Endodermal cell (in vitro differentiated cells): ENCODE data around the gene OBP2B. TPM values are rescaled to one million over a fixed set of nuclear protein-coding genes. Genes with fewer than 3 reads are reported as not detected.

Source experiments
- DNase-seq: peaks from one replicate; pipeline ENCODE4 v3.0.0-alpha.2; 2017
- H3K27ac ChIP-seq: 2 replicates; pipeline ENCODE4 v1.5.1; 2013; ENCODE audit warnings: mild to moderate bottlenecking, low read depth, low read length, moderate library complexity
- H3K27me3 ChIP-seq: 2 replicates; pipeline ENCODE4 v1.6.1; 2013; ENCODE audit warnings: mild to moderate bottlenecking, low read length, moderate library complexity; ENCODE audit not compliant: insufficient read depth, control insufficient read depth, poor library complexity, severe bottlenecking
- H3K36me3 ChIP-seq: 2 replicates; pipeline ENCODE4 v1.7.0; 2013; ENCODE audit warnings: mild to moderate bottlenecking, low read length, moderate library complexity; ENCODE audit not compliant: control insufficient read depth, insufficient read depth
- H3K4me1 ChIP-seq: one replicate; pipeline ENCODE4 v1.7.0; 2013; ENCODE audit warnings: low read length; ENCODE audit not compliant: control insufficient read depth, insufficient read depth
- H3K4me3 ChIP-seq: 2 replicates; pipeline ENCODE4 v1.5.1; 2013; ENCODE audit warnings: mild to moderate bottlenecking, low read length, moderate library complexity
- H3K9ac ChIP-seq: 2 replicates; pipeline ENCODE4 v1.6.1; 2013; ENCODE audit warnings: mild to moderate bottlenecking, low read length, moderate library complexity; ENCODE audit not compliant: poor library complexity, severe bottlenecking; ENCODE audit errors: extremely low read depth
- H3K9me3 ChIP-seq: 2 replicates; pipeline ENCODE4 v1.6.1; 2013; ENCODE audit warnings: mild to moderate bottlenecking, low read length, moderate library complexity; ENCODE audit not compliant: control insufficient read depth
- H3K27ac Mint-ChIP-seq: 2 replicates; pipeline ENCODE4 v1.8.0; 2020; ENCODE audit warnings: mixed read lengths
- H3K27me3 Mint-ChIP-seq: 2 replicates; pipeline ENCODE4 v1.8.0; 2021; ENCODE audit warnings: mild to moderate bottlenecking, mixed read lengths; ENCODE audit not compliant: insufficient read depth
- H3K36me3 Mint-ChIP-seq: 2 replicates; pipeline ENCODE4 v1.8.0; 2020; ENCODE audit warnings: low read depth, mixed read lengths
- H3K4me1 Mint-ChIP-seq: 2 replicates; pipeline ENCODE4 v1.8.0; 2020; ENCODE audit warnings: mixed read lengths
- H3K4me3 Mint-ChIP-seq: 2 replicates; pipeline ENCODE4 v1.8.0; 2020; ENCODE audit warnings: mild to moderate bottlenecking, moderate library complexity, mixed read lengths
- H3K9me3 Mint-ChIP-seq: 2 replicates; pipeline ENCODE4 v1.8.0; 2020; ENCODE audit warnings: mild to moderate bottlenecking, mixed read lengths
- WGBS, 2 experiments: methylation state at CpG; one replicate each; pipeline versions ENCODE4 v1.1.5 to v1.1.7; 2013; ENCODE audit warnings: missing lambda C conversion rate in 2 of 2, mixed read lengths in 1 of 2; ENCODE audit not compliant: insufficient coverage in 1 of 2, insufficient read length in 1 of 2; 5-methylcytosine and 5-hydroxymethylcytosine counted together
- total RNA-seq, 2 donors: library from RNA; stranded (reverse); fragmentation: NEBNext Ultra II Directional in 1 of 2; extraction: Animal tissue kit (Norgen Biotek cat#: 25700) in 1 of 2; gene quantifications; 2 replicates in 1 of 2; 3 replicates in 1 of 2; pipeline ENCODE4 v1.2.1, GENCODE V29; 2021
- TF ChIP-seq, protein P1 (sequence below): fragments of 200-600 bp; sonication (generic); conservative IDR thresholded peaks from 2 replicates; pipeline ENCODE4 v1.5.0; 2021; ENCODE audit warnings: antibody characterized with exemption, mild to moderate bottlenecking

The OBP2B gene
- total RNA-seq, 2 donors from 2014 or later, result not detected

DNA sequence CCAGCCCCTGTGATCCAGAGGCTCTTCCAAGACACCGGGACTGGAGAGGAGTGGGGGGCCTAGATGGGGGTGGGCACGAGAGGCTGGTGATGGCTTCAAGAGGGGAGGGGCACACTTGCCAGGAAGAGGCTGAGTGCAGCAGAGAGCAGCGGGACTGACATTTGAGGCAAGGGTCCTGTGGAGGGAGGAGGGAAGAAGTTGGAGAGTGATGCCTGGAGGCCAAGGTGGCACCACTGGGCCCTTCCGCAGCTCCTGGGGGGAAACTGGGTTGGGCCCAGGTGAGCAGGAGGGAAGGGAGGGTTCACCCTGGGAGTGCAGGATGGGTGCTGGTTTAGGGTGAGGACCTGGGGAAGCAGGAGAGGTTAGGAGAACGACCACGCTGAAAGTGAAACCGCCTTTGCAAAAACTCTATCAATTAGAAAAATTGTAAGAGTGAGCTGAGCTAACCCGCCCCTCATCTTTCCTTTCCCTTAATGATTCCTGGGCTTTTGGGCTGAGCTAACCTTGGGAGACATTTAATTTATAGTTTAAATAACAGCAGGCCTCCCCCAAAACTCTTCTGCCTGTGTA is 39.8 kb upstream of the OBP2B start:
- no peak overlapping the region for H3K4me3 Mint-ChIP-seq
- WGBS, 2 experiments, result 94 to 95% methylated on average over 6 to 8 of the region's 8 CpGs
- Histone ChIP-seq H3K9ac (no peak overlapping the region), H3K27me3 (no peaks in the 10 kb centered on the region), H3K4me3 (no peak overlapping the region), H3K4me1 (no peaks in the 10 kb centered on the region), H3K9me3 (no peaks in the 10 kb centered on the region), H3K27ac (no peak overlapping the region), H3K36me3 (no peaks in the 10 kb centered on the region)
- peaks cover 16% of the 10 kb centered on the region for H3K27me3 Mint-ChIP-seq
- no peaks in the 10 kb centered on the region for H3K9me3 Mint-ChIP-seq
- DNase-seq, result no peak
- TF ChIP-seq, protein P1, sequence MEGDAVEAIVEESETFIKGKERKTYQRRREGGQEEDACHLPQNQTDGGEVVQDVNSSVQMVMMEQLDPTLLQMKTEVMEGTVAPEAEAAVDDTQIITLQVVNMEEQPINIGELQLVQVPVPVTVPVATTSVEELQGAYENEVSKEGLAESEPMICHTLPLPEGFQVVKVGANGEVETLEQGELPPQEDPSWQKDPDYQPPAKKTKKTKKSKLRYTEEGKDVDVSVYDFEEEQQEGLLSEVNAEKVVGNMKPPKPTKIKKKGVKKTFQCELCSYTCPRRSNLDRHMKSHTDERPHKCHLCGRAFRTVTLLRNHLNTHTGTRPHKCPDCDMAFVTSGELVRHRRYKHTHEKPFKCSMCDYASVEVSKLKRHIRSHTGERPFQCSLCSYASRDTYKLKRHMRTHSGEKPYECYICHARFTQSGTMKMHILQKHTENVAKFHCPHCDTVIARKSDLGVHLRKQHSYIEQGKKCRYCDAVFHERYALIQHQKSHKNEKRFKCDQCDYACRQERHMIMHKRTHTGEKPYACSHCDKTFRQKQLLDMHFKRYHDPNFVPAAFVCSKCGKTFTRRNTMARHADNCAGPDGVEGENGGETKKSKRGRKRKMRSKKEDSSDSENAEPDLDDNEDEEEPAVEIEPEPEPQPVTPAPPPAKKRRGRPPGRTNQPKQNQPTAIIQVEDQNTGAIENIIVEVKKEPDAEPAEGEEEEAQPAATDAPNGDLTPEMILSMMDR, result no peak
- no peaks in the 10 kb centered on the region for H3K4me1 Mint-ChIP-seq
- no peaks in the 10 kb centered on the region for H3K36me3 Mint-ChIP-seq
- no peak overlapping the region for H3K27ac Mint-ChIP-seq

- WGBS, 2 experiments, result 90 to 100% methylated on average over 1 to 6 of the region's 6 CpGs
- no peaks in the 10 kb centered on the region for H3K9me3 Mint-ChIP-seq
- Histone ChIP-seq H3K36me3 (no peaks in the 10 kb centered on the region), H3K27me3 (no peaks in the 10 kb centered on the region), H3K4me1 (no peaks in the 10 kb centered on the region), H3K4me3 (no peak overlapping the region), H3K9ac (no peak overlapping the region), H3K9me3 (no peaks in the 10 kb centered on the region), H3K27ac (no peak overlapping the region)
- no peak overlapping the region for H3K4me3 Mint-ChIP-seq
- DNase-seq, result no peak
- H3K27me3 Mint-ChIP-seq, result peaks cover 16% of the 10 kb centered on the region
- TF ChIP-seq, protein P1, result no peak
- no peak overlapping the region for H3K27ac Mint-ChIP-seq
- no peaks in the 10 kb centered on the region for H3K4me1 Mint-ChIP-seq
- no peaks in the 10 kb centered on the region for H3K36me3 Mint-ChIP-seq
These were observed 38.6 kb upstream of the OBP2B start for GRCh38 chr9:133247632-133248031.

- no peak overlapping the region for H3K27ac ChIP-seq
- Mint-ChIP-seq H3K27me3 (peaks cover 18% of the 10 kb centered on the region), H3K4me3 (no peak overlapping the region), H3K4me1 (no peaks in the 10 kb centered on the region), H3K9me3 (no peaks in the 10 kb centered on the region), H3K27ac (no peak overlapping the region), H3K36me3 (no peaks in the 10 kb centered on the region)
- H3K36me3 ChIP-seq, result no peaks in the 10 kb centered on the region
- WGBS, 2 experiments, result 83 to 91% methylated on average over 3 to 6 of the region's 6 CpGs
- TF ChIP-seq, protein P1, result no peak
- H3K9me3 ChIP-seq, result no peaks in the 10 kb centered on the region
- no peak for DNase-seq
- no peaks in the 10 kb centered on the region for H3K27me3 ChIP-seq
- H3K4me1 ChIP-seq, result no peaks in the 10 kb centered on the region
- H3K9ac ChIP-seq, result no peak overlapping the region
- no peak overlapping the region for H3K4me3 ChIP-seq
These were observed 37.9 kb upstream of the OBP2B start for GRCh38 chr9:133246991-133247390.
